ENCODE data around the gene AKT1.

Gene AKT1

GRCh38 chr14:104786091-104786586, 9.4 kb downstream of the AKT1 start:
- DNase-seq, result peak in 2 of 14 donors; percentile 20 to 34

GRCh38 chr14:104785708-104786080, 9.9 kb downstream of the AKT1 start:
- DNase-seq, result no peak

GRCh38 chr14:104784846-104785707, 10.5 kb downstream of the AKT1 start:
- DNase-seq, result peak in 1 of 14 donors; percentile 34

- DNase-seq, result no peak
These were observed 11.4 kb downstream of the AKT1 start for GRCh38 chr14:104784218-104784568.

- DNase-seq, result no peak
These were observed 11.9 kb downstream of the AKT1 start for GRCh38 chr14:104783484-104784217.

GRCh38 chr14:104782808-104783139, 12.8 kb downstream of the AKT1 start:
- no peak for DNase-seq

- no peak for DNase-seq
These were observed 13.3 kb downstream of the AKT1 start for GRCh38 chr14:104782086-104782807.

- no peak for DNase-seq
These were observed 14.1 kb downstream of the AKT1 start for GRCh38 chr14:104781271-104782077.

- no peak for DNase-seq
These were observed 15.0 kb downstream of the AKT1 start for GRCh38 chr14:104780513-104781030.

- no peak for DNase-seq
These were observed 15.6 kb downstream of the AKT1 start for GRCh38 chr14:104779776-104780512.

- no peak for DNase-seq
These were observed 16.7 kb downstream of the AKT1 start for GRCh38 chr14:104778694-104779331.

GRCh38 chr14:104777808-104778249, 17.7 kb downstream of the AKT1 start:
- DNase-seq, result no peak

GRCh38 chr14:104776961-104777807, 18.4 kb downstream of the AKT1 start:
- no peak for DNase-seq

GRCh38 chr14:104776481-104776880, 19.1 kb downstream of the AKT1 start:
- no peak for DNase-seq

- DNase-seq, result no peak
These were observed 20.5 kb downstream of the AKT1 start for GRCh38 chr14:104775073-104775489.

GRCh38 chr14:104774453-104775072, 21.0 kb downstream of the AKT1 start:
- no peak for DNase-seq

- no peak for DNase-seq
These were observed 21.8 kb downstream of the AKT1 start for GRCh38 chr14:104773505-104774452.

All from C1 segment of cervical spinal cord (tissue), 14 donors.